B cell (primary cell): ENCODE measurements around the gene CYFIP2. TPM values are rescaled to one million over a fixed set of nuclear protein-coding genes. Genes with fewer than 3 reads are reported as not detected.

Experiments used
- ATAC-seq: fragments of 200-7000 bp; cut with Tn5 transposase; one replicate; pipeline ENCODE4 v1.10.0; 2021; ENCODE audit warnings: low read depth, mild to moderate bottlenecking, moderate number of reproducible peaks, moderate library complexity
- CTCF ChIA-PET: fragments of 350-600 bp; sonication (Branson Sonifier 250); formaldehyde crosslinking; loops from one replicate; lab custom pipeline; 2021; ENCODE audit warnings: antibody characterized with exemption, inconsistent platforms; lab: Charles Lee
- POLR2A ChIA-PET: fragments of 350-600 bp; sonication (Branson Sonifier 250); formaldehyde crosslinking; loops from one replicate; lab custom pipeline; 2021; ENCODE audit warnings: antibody characterized with exemption; lab: Charles Lee
- DNase-seq: peaks from one replicate; pipeline ENCODE4 v3.0.0; 2013
- H2AFZ ChIP-seq: 2 replicates; pipeline ENCODE4 v1.6.1; 2012; ENCODE audit warnings: mild to moderate bottlenecking, low read depth, low read length; ENCODE audit not compliant: insufficient read depth, poor library complexity, severe bottlenecking
- H3K27ac ChIP-seq, 2 donors: 1 replicate in 1 of 2; 2 replicates in 1 of 2; pipeline ENCODE4 v1.5.1; 2012 to 2013; ENCODE audit warnings: low read length in 2 of 2, mild to moderate bottlenecking in 2 of 2, moderate library complexity in 1 of 2
- H3K27me3 ChIP-seq, 4 experiments: fragments of 200-600 bp in 1 of 4; sonication (generic) in 1 of 4; replicated peaks in 1 of 4; 1 replicate in 2 of 4; 2 replicates in 2 of 4; pipeline versions ENCODE4 v1.6.1 to v1.7.0; 2013 to 2016; ENCODE audit warnings: low read length in 3 of 4, mild to moderate bottlenecking in 2 of 4, mixed read lengths in 1 of 4, moderate library complexity in 1 of 4; ENCODE audit not compliant: insufficient read depth in 4 of 4, control insufficient read depth in 3 of 4; ENCODE audit errors: control extremely low read depth in 1 of 4
- H3K36me3 ChIP-seq, 2 experiments: replicated peaks in 1 of 2; 1 replicate in 1 of 2; 2 replicates in 1 of 2; pipeline versions ENCODE4 v1.6.1 to v1.7.1; 2013; ENCODE audit warnings: low read length in 1 of 2; ENCODE audit not compliant: insufficient read depth in 2 of 2, control insufficient read depth in 1 of 2; ENCODE audit errors: control extremely low read depth in 1 of 2, extremely low read depth in 1 of 2
- H3K4me1 ChIP-seq, 2 donors: fragments of 200-600 bp in 1 of 2; sonication (generic) in 1 of 2; 1 replicate in 1 of 2; 2 replicates in 1 of 2; pipeline versions ENCODE4 v1.5.1 to v1.6.1; 2013 to 2017; ENCODE audit warnings: low read length in 2 of 2; ENCODE audit not compliant: control insufficient read depth in 2 of 2, insufficient read depth in 2 of 2
- H3K4me2 ChIP-seq: replicated peaks from 2 replicates; pipeline ENCODE3; 2012; ENCODE audit warnings: mild to moderate bottlenecking, low read depth, low read length; ENCODE audit not compliant: poor library complexity, severe bottlenecking
- H3K4me3 ChIP-seq, 5 experiments: fragments of 200-600 bp in 1 of 5; sonication (generic) in 1 of 5; 1 replicate in 3 of 5; 2 replicates in 2 of 5; pipeline versions ENCODE4 v1.5.1 to v1.7.0; 2011 to 2016; ENCODE audit warnings: low read length in 4 of 5, mild to moderate bottlenecking in 4 of 5, low read depth in 2 of 5, control low read depth in 1 of 5, moderate library complexity in 1 of 5; ENCODE audit not compliant: insufficient read depth in 1 of 5; ENCODE audit errors: control extremely low read depth in 1 of 5, extremely low read depth in 1 of 5
- H3K79me2 ChIP-seq: fragments of 200-600 bp; sonication (generic); one replicate; pipeline ENCODE4 v1.6.0; 2016; ENCODE audit warnings: low read length; ENCODE audit not compliant: control insufficient read depth, insufficient read depth
- H3K9ac ChIP-seq: fragments of 200-600 bp; sonication (generic); 2 replicates; pipeline ENCODE4 v1.6.1; 2017; ENCODE audit warnings: mild to moderate bottlenecking, low read length, moderate library complexity
- H3K9me3 ChIP-seq, 3 donors: one replicate each; pipeline versions ENCODE4 v1.6.1 to v1.7.1; 2013; ENCODE audit warnings: low read length in 2 of 3; ENCODE audit not compliant: control insufficient read depth in 2 of 3, insufficient read depth in 1 of 3; ENCODE audit errors: control extremely low read depth in 1 of 3
- H4K20me1 ChIP-seq: 2 replicates; pipeline ENCODE4 v1.6.0; 2012; ENCODE audit warnings: mild to moderate bottlenecking, low read length; ENCODE audit not compliant: insufficient read depth, control insufficient read depth, poor library complexity, severe bottlenecking
- H3K27ac Mint-ChIP-seq: one replicate; pipeline ENCODE4 v1.8.0; 2021; ENCODE audit warnings: mixed read lengths
- H3K27me3 Mint-ChIP-seq: one replicate; pipeline ENCODE4 v1.8.0; 2021; ENCODE audit warnings: mixed read lengths
- H3K4me1 Mint-ChIP-seq: one replicate; pipeline ENCODE4 v1.8.0; 2021; ENCODE audit warnings: mixed read lengths
- H3K4me3 Mint-ChIP-seq: one replicate; pipeline ENCODE4 v1.8.0; 2021; ENCODE audit warnings: mixed read lengths
- H3K9me3 Mint-ChIP-seq: one replicate; pipeline ENCODE4 v1.8.0; 2022; ENCODE audit warnings: mixed read lengths; ENCODE audit not compliant: insufficient read depth
- CTCF ChIP-seq: fragments of 200-600 bp; IDR thresholded peaks from one replicate; pipeline ENCODE4 v1.8.0; 2022; ENCODE audit warnings: antibody characterized with exemption, mild to moderate bottlenecking
- EZH2 ChIP-seq: IDR thresholded peaks from 2 replicates; pipeline ENCODE4 v1.6.1; 2012; ENCODE audit warnings: borderline replicate concordance, low read depth, mild to moderate bottlenecking, moderate library complexity, low read length; ENCODE audit not compliant: insufficient read depth, poor library complexity, severe bottlenecking
- WGBS: methylation state at CpG from one replicate; pipeline ENCODE4 v1.1.5; 2013; ENCODE audit warnings: missing lambda C conversion rate; ENCODE audit not compliant: insufficient coverage; 5-methylcytosine and 5-hydroxymethylcytosine counted together
- intact Hi-C: fragments of 100-400 bp; cut with micrococcal nuclease; formaldehyde crosslinking; loops from one replicate; pipeline ENCODE4 v1.10.0; 2022
- polyA plus RNA-seq: library from polyadenylated mRNA; depleted of rRNA; stranded (reverse); fragments of >200 nt; gene quantifications from 2 replicates; pipeline ENCODE4 v1.2.3, GENCODE V29; 2012
- total RNA-seq, 2 donors: library from RNA; stranded (reverse); fragments of 120-200 nt in 1 of 2; gene quantifications; 1 replicate in 1 of 2; 2 replicates in 1 of 2; pipeline versions ENCODE4 v1.2.3 to v1.2.4, GENCODE V29; 2013 to 2022

Gene CYFIP2
- total and polyA plus RNA-seq, 2 donors (not counting 1 experiment from before 2014, with no cell fraction given) = 231 to 663 TPM

- TF ChIP-seq EZH2 (no peak), CTCF (no peak)
- no peaks in the 10 kb centered on the region for H4K20me1 ChIP-seq
- Mint-ChIP-seq H3K27me3 (no peaks in the 10 kb centered on the region), H3K4me1 (peaks cover 31% of the 10 kb centered on the region), H3K27ac (peak overlapping the region; percentile 82), H3K4me3 (peak overlapping the region; percentile 71), H3K9me3 (no peaks in the 10 kb centered on the region)
- intact Hi-C loops = loop anchor here (1.0 to 5.0 kb wide), 6 partner anchors 12 to 104 kb away; no protein-coding TSS in a partner anchor
- ChIA-PET CTCF (interaction anchor here (0.5 to 24.2 kb wide), 29 partner anchors 10 to 513 kb away, joined by 3 to 495 read pairs (median 7); partner anchors contain the start of genes CYFIP2, ITK, LSM11 and MED7), POLR2A (interaction anchor here (0.6 to 1.9 kb wide), 5 partner anchors 10 to 223 kb away, joined by 3 to 6 read pairs (median 4); partner anchors contain the start of gene CYFIP2)
- H3K4me3 ChIP-seq = peak overlapping the region in 3 of 5 experiments; percentile 13 to 34 (median 22)
- peak overlapping the region; percentile 34 to 71 for H3K27ac ChIP-seq
- peaks cover 21 to 23% of the 10 kb centered on the region in 2 donors for H3K4me1 ChIP-seq
- DNase-seq (no peak), ATAC-seq (peak; percentile 68)
- WGBS = 15% methylated on average over 3 of the region's 4 CpGs
- H3K4me2 ChIP-seq = peak overlapping the region; percentile 69
- H3K9me3 ChIP-seq = no peaks in the 10 kb centered on the region
- H2AFZ ChIP-seq = peak overlapping the region; percentile 78
- no peaks in the 10 kb centered on the region for H3K27me3 ChIP-seq
- H3K9ac ChIP-seq = peak overlapping the region; percentile 40
- no peaks in the 10 kb centered on the region for H3K79me2 ChIP-seq
- H3K36me3 ChIP-seq = no peaks in the 10 kb centered on the region
These were observed 13.0 kb upstream of the CYFIP2 start for GRCh38 chr5:157252711-157253465.
